Tongue (tissue), 2 donors: ENCODE data around the gene OXSM. TPM values are rescaled to one million over a fixed set of nuclear protein-coding genes. Genes with fewer than 3 reads are reported as not detected.

Experiments
- DNase-seq: peaks from one replicate; pipeline ENCODE4 v3.0.0-alpha.2; 2015
- total RNA-seq: library from RNA; depleted of rRNA; stranded (reverse); fragments of >200 nt; gene quantifications from one replicate; pipeline ENCODE4 v1.2.3, GENCODE V29; 2014

OXSM gene
- 11.2 TPM for total RNA-seq

DNA sequence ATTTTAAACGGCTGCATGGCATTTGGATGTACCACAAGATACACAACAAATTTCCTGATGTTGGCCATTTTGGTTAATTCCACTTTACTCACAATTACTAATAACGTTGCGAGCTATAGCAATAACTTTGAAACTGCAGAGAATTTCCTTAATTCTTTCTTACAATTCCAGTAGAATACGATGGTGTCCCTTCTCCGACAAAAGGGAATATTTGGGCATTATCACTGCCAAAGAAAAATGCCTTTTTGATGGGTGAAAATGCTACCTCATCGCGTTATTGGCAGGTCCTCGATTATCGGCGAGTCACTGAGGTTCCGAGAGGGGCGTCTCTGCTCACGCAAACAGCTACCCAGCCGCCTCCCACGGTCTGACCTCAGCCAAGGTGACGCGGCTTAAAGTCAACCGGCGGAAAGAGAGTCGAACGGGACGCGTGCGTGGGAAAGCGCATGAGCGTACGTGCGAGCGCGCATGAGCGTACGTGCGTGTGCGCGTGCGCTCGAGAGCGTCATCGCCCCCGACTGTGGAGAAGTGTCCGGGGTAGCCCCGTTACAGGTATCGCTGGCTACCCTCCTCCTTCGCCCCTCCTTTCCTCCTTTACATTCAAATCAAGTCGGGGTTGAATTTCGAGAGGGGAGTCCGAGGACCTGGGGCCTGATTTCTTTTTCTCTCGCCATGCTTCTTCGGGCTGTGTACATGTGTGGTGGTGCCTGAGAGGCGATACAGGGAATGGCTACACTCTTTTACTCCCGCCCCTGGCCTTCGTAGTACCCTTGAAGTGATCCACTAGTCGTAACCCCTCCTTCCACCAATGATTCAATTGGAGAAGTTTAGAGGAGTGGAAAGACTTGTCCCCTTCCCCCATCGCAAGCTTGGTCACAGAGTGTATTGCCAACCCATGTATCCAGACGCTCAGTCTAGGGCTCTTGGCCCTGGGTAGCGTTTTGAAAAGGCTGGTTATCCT, at the start of gene OXSM:
Gene OXSM, plus strand, starts transcription at position 495 of the 961 bp plus-strand sequence. CDS start 931 bp downstream, outside the sequence.
- peak; percentile 96 for DNase-seq

GRCh38 chr3:25744470-25744869, 45.4 kb upstream of the OXSM start:
- no peak for DNase-seq

- no peak for DNase-seq
Observed at GRCh38 chr3:25747033-25747432, 42.9 kb upstream of the OXSM start.

DNA sequence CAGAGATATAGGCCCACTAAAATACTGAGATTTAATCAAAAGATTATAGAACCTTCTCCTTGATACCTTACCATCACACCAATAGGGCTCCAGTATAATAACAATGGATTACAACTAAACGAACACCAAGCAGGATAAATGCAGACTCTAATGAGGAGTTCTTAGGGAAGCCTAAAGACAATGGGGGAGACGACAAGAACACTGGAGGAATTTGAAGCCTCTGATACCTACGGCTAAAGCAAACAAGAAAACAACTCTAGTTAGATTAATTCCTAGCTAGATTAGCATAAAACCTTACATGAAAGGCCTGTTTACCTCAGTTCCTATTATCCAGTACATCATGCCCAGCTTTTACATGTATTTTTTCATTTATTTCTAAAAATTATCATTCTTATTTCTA, 41.7 kb upstream of the OXSM start:
- DNase-seq = no peak

- no peak for DNase-seq
Observed at GRCh38 chr3:25749031-25749581, 40.8 kb upstream of the OXSM start.

- DNase-seq = no peak
Observed at GRCh38 chr3:25751048-25751447, 38.8 kb upstream of the OXSM start.

DNA sequence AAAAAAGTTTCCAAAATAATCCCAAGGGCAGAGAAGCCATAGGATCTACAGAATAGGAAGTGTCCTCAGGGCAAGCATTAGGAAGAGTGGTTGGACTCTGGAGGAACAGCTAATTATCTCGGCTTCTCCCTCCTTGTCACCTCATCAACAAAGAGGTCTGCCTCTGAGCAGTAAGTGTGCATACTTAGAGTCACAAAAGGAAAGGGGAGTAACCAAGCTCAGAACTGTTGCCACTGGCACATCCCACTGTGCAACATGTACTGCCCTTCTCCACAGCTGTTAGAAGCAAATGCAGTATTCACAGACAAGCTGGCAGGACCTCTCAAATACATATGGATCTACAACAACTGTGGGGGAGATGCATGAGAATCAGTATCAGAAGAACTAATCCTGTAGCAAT, 38.2 kb upstream of the OXSM start:
- DNase-seq = peak; percentile 33

GRCh38 chr3:25768851-25769250, 21.0 kb upstream of the OXSM start:
- DNase-seq = no peak

DNA sequence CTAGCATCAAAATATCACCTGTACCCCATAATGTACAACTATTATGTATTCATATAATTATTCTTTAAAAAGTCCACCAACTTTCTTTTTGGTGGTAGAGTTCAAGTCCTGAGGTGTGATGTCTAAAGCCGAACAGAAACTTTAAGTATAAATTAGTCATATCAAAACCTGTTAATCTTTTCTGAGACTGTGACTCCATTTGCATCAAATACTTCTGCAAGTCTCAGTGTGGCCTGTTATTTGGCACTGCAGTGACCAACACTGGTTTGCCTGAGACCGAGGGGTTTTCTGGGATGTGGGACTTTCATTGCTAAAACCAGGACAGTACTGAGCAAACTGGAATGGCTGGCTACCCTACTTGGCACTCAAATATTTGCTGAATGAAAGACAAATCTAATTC, 14.0 kb upstream of the OXSM start:
- no peak for DNase-seq

DNA sequence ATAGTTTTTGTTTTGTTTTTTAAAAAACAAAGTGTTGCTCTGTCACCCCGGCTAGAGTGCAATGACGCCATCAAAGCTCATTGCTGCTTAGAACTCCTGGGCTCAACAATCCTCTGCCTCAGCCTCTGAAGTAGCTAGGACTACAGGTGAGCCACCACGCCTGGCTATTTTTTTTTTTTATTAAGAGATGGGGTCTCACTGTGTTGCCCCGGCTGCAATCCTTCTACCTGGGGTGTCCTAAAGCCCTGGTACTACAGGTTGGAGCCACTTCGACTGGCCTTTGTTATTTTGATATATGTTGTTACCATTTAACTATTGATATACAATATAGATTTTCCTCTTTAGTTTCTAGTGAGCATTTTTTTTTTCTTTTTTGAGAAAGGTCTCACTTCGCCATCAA, 9.3 kb upstream of the OXSM start:
- no peak for DNase-seq

DNA sequence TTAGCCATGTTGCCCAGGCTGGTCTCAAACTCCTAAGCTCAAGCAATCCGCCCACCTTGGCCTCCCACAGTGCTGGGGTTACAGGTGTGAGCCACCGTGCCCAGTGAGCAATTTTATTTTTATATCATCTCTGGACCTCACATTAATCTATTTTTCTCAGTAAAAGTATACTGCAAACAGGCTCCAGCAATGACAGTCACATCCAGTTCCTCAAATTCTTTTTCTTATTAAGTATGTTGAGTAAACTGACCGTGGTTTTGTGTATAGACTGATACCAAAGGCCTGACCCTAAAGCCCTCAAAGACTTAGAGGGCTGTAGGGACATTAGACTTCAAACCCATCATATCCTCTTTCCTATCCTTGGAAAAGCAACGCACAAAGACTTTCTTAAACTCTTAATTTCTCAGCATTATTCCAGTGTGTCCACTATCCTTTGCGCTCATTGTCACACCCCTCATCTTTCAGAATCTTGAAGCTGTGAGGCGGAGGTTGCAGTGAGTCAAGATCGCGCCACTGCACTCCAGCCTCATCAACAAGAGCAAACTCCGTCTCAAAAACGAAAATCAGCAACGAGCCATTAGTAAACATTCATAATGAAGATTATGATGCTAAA, 8.6 kb upstream of the OXSM start:
- no peak for DNase-seq

GRCh38 chr3:25781758-25782594, 7.9 kb upstream of the OXSM start:
- no peak for DNase-seq

- no peak for DNase-seq
Observed at GRCh38 chr3:25782636-25782937, 7.3 kb upstream of the OXSM start.

DNA sequence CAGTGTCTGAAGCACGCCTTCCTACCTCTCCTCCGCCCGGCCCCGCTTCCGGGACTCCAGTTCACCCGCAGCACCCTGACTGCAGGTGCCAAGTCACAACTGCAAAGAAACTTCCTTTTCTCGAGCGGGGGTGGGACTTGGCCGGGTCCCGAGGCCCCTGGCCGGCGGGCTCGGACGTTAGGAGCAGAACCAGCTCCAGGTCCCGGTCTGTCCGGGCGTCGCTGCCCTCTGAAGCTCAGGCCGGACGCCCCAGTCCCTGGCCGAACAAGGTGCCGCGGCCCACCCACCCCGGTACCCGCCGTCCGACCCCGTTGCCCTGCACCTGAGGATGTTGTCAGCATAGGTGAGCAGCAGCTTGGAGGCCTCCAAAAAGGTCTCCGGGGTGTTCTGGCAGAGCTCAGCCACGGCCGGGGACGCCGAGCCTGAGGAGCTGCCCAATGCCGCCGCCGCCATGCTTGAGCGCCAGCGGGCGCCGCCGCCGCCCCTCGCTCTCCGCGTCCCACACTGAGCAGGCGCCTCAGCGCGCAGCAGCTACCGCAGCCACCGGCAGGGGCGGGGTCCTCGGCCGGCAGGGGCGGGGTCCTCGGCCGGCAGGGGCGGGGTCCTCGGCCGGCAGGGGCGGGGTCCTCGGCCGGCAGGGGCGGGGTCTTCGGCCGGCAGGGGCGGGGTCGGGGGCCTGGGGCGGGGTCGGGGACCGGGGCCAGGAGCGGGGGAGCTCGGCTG, 6.8 kb upstream of the OXSM start, which contains the start of gene NGLY1:
Gene NGLY1, minus strand, starts transcription at position 506 of the 723 bp plus-strand sequence. Its CDS starts 53 bp downstream, at position 453.
- DNase-seq = peak; percentile 91

DNA sequence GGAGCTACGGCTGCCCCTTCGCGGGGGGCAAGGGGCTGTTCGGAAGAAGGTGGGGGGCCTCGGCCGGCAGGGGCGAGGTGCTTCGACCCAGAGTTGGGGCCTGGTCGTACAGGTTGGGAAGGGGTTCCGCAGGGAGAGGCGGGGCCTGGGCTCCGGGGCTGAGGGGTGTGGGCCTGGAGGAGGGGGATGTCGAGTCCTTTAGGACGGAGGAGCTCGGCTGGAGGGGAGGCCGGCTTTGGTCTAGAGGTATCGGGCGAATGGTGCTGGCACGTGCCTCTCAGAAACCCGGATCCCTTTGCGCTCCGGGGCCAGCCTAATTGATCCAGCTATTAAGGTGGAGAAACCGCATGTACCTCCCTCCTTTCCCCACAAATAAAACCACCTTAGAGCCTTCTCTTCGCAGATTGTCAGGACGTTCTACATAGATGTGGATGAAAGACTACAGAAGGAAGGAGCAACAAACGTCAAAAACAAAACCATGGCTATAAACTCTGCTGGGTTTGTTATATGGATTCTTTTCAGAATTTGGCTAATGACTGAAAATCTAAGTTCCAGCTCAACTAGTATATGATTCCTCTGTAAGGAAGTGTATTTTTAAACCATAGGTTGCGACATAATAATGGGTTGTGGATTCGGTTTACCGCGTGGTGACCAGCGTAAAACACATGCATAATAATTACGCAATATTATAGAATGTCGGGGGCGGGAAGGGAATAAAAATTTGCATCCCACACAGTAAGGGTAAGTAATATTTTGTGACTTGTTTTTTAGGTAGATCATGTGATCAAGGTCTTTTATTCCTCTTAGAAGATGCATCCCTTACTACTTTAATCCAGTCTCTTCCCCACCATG, 6.0 kb upstream of the OXSM start:
- DNase-seq = peak; percentile 74

GRCh38 chr3:25784971-25785370, 4.9 kb upstream of the OXSM start:
- peak; percentile 14 for DNase-seq

GRCh38 chr3:25785826-25786225, 4.1 kb upstream of the OXSM start:
- DNase-seq = no peak

- DNase-seq = no peak
Observed at GRCh38 chr3:25787689-25788088, 2.2 kb upstream of the OXSM start.

GRCh38 chr3:25789209-25789595, 688 bp upstream of the OXSM start:
- no peak for DNase-seq

- DNase-seq = no peak
Observed at GRCh38 chr3:25801786-25802185, 11.9 kb downstream of the OXSM start.

DNA sequence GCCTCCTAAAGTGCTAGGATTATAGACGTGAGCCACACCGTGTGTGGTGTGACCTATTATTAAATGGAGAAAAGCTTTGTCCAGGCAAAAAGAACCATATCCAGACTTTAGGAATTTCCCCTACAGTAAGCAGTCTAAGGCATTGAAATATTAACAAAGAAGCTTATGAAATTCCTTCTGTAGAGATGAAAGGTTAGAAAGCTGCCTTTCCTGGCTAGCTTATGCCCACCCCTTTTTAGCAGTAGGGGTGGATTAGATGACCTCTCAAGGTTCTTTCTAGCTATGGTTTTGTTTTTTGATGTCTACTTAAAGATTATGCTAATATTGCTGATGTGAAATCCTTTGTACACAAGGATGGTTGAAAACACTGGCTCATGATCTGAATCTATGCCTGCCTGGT, 13.9 kb downstream of the OXSM start:
- no peak for DNase-seq
